A549 (cell line): ENCODE results near the gene MARCHF11.

Experiments
- CHD4 ChIP-seq: fragments of 200-600 bp; sonication (generic); IDR thresholded peaks from 2 replicates; pipeline ENCODE4 v1.6.1; 2016; ENCODE audit warnings: antibody characterized with exemption, mild to moderate bottlenecking, borderline replicate concordance
- EP300 ChIP-seq, 2 experiments: fragments of >200 bp; sonication (Bioruptor Twin); formaldehyde crosslinking; IDR thresholded peaks; 2 replicates in 1 of 2; 3 replicates in 1 of 2; pipeline ENCODE4 v1.6.1; 2016 to 2017
- JUN ChIP-seq, 2 experiments: fragments of >200 bp; sonication (Bioruptor Twin); formaldehyde crosslinking; IDR thresholded peaks; 2 replicates in 1 of 2; 3 replicates in 1 of 2; pipeline ENCODE4 v1.6.1; 2016 to 2017
- MYC ChIP-seq: IDR thresholded peaks from 2 replicates; pipeline ENCODE4 v1.6.1; 2012; ENCODE audit warnings: mild to moderate bottlenecking, inconsistent platforms, low read length, improper control_type of control experiment, borderline replicate concordance
- POLR2A ChIP-seq: IDR thresholded peaks from 2 replicates; pipeline ENCODE4 v1.6.1; 2012; ENCODE audit warnings: mild to moderate bottlenecking, low read length
- POLR2AphosphoS2 ChIP-seq: conservative IDR thresholded peaks from 2 replicates; pipeline ENCODE4 v1.6.1; 2012; ENCODE audit warnings: low read length, improper control_type of control experiment, inconsistent platforms
- RFX5 ChIP-seq: fragments of 450-650 bp; IDR thresholded peaks from 2 replicates; pipeline ENCODE4 v1.7.1; 2014; ENCODE audit warnings: antibody characterized with exemption, mild to moderate bottlenecking, moderate library complexity
- RNF2 ChIP-seq: fragments of 200-600 bp; sonication (generic); IDR thresholded peaks from 2 replicates; pipeline ENCODE4 v1.6.1; 2016; ENCODE audit warnings: low read depth, mild to moderate bottlenecking, antibody characterized with exemption, moderate library complexity, borderline replicate concordance
- TF ChIP-seq, protein P1 (sequence below): fragments of >200 bp; sonication (Bioruptor Twin); formaldehyde crosslinking; IDR thresholded peaks from 3 replicates; pipeline ENCODE4 v1.5.1; 2016

DNA sequence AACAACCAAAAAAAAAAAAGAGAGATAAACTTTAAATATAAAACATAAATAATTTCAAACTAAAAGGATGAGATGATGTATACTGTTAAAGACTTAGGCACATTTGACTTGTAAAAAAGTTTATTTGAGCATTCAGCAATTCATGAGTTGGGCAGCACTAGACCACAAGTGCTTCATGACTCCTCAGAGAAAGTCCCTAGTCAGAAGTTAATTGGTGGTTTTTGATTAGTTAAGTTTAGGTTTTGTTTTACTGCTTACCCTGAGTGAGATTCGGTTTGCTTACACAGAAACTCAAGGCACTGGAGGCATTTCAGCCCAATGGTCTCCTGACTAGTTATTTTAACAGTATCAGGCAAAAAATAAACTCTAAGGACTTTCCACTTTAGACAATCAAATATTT, 129.2 kb downstream of the MARCHF11 start:
- TF ChIP-seq POLR2A = no peak
- TF ChIP-seq, protein P1, sequence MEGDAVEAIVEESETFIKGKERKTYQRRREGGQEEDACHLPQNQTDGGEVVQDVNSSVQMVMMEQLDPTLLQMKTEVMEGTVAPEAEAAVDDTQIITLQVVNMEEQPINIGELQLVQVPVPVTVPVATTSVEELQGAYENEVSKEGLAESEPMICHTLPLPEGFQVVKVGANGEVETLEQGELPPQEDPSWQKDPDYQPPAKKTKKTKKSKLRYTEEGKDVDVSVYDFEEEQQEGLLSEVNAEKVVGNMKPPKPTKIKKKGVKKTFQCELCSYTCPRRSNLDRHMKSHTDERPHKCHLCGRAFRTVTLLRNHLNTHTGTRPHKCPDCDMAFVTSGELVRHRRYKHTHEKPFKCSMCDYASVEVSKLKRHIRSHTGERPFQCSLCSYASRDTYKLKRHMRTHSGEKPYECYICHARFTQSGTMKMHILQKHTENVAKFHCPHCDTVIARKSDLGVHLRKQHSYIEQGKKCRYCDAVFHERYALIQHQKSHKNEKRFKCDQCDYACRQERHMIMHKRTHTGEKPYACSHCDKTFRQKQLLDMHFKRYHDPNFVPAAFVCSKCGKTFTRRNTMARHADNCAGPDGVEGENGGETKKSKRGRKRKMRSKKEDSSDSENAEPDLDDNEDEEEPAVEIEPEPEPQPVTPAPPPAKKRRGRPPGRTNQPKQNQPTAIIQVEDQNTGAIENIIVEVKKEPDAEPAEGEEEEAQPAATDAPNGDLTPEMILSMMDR = no peak
- TF ChIP-seq RFX5 = no peak
- TF ChIP-seq MYC = no peak
- no peak for TF ChIP-seq EP300 (IDR thresholded peaks at IDR 0.05)
- no peak for TF ChIP-seq POLR2AphosphoS2
- no peak for TF ChIP-seq CHD4
- TF ChIP-seq JUN (IDR thresholded peaks at IDR 0.05) = no peak
- TF ChIP-seq RNF2 = no peak
